ENCODE measurements around the gene RARRES1. TPM values are rescaled to one million over a fixed set of nuclear protein-coding genes. Genes with fewer than 3 reads are reported as not detected.
"Not testable (repeated sequence)": the region's sequence is repeated elsewhere in the genome, so short reads cannot be mapped to it uniquely, and the experiment has no call there.

The RARRES1 gene
- total RNA-seq, 2 experiments from 2014 or later: not detected

DNA sequence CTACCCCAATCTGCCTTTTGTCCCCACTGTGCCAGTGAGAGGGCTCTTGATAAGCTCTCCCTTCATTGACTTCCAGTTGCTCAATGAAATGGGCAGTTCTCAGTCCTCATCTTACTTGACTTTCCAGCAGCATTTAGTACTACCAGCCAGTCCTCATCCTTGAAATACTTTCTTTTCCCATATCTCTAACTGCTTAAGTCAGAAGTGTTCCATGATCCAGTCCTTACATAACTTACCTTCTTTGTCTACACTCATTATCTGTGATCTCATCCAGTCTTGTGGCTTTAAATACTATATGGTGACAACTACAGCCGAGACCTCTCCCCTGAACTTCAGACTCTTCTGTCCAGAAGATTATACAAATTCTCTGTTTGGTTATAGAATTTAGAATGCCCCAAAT is 28.7 kb downstream of the RARRES1 start:
- ChIA-PET POLR2A (no interaction called here), CTCF (interaction anchor here (0.9 to 1.1 kb wide), 2 partner anchors 9 to 24 kb away, joined by 3 read pairs; no protein-coding TSS in a partner anchor)
- Mint-ChIP-seq H3K4me3 (no peak overlapping the region), H3K9me3 (ENCODE audit: insufficient read depth) (no peaks in the 10 kb centered on the region), H3K36me3 (ENCODE audit: low read depth) (peaks cover 12% of the 10 kb centered on the region), H3K27me3 (ENCODE audit: low read depth) (no peaks in the 10 kb centered on the region), H3K27ac (no peak overlapping the region), H3K4me1 (ENCODE audit: low read depth) (peaks cover 6% of the 10 kb centered on the region)
- ATAC-seq (no peak), DNase-seq (no peak)

DNA sequence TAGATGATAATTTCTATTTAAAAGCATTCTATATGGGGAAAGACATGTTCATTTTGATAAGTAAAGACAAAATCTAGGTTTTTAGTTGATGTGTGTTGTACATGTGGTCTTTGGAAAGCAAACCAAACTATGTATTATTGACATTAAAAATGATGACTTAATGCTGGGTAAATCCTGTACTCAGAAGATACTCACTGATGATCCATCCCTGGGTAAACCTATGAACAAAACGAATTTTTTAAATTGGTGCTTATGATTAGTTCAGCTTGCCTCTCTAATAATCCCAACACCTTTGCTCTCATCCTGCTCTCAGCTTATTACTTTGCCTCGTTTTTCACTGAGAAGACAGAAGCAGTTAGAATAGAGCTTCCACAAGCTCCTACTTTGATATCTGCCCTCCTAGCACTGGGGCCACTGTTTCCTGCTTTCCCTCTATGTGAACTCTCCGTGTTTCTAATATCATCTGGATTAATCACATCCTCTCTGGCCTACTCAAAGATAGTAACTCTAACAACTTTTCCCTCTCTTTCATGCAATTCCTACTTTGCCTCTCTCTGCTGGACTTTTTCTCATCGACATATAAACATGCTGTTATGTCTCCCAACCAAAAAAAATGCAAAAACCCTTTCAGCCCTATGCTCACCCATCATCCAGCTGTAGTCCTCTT is 29.3 kb downstream of the RARRES1 start:
- POLR2A ChIA-PET: no interaction called here
- no peak for ATAC-seq
- Mint-ChIP-seq H3K4me1 (ENCODE audit: low read depth) (peaks cover 6% of the 10 kb centered on the region), H3K27me3 (ENCODE audit: low read depth) (no peaks in the 10 kb centered on the region), H3K4me3 (no peak overlapping the region), H3K9me3 (ENCODE audit: insufficient read depth) (no peaks in the 10 kb centered on the region), H3K36me3 (ENCODE audit: low read depth) (peaks cover 10% of the 10 kb centered on the region), H3K27ac (no peak overlapping the region)
- no peak for DNase-seq
- CTCF ChIA-PET: interaction anchor here (1.1 kb wide), 1 partner anchor 23 kb away, joined by 3 read pairs; no protein-coding TSS in a partner anchor

DNA sequence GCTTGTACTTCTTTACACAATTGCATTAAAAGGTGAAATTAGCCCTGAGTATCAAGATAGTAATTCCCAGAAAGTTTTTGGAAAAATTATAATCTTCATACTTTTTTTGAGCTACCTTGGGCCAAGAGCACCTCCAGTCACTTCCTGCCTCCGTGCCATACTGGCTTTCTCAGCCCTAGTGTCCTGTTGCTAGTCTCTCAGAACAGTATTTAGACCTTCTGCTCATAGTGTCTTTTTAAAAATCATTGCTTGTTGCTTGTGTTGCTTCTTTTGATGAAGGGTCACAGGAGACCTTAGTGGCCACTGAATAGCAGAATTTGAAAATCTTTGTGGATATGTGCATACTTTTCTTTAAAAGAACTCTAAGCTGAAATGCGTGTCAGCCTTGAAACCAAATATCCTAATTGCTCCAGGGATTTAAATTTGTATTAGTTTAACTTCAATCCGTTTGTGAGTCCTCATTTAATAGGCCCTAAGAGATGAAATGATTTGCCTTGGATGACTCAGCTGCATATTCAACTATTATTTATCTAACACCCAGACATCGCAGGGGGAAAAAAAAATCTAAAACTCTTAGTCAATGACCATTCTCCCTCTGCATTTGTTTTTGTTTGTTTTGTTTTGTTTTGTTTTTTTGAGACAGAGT is 30.7 kb downstream of the RARRES1 start:
- DNase-seq: no peak
- Mint-ChIP-seq H3K4me1 (ENCODE audit: low read depth) (peaks cover 6% of the 10 kb centered on the region), H3K27me3 (ENCODE audit: low read depth) (no peaks in the 10 kb centered on the region), H3K9me3 (ENCODE audit: insufficient read depth) (no peaks in the 10 kb centered on the region), H3K36me3 (ENCODE audit: low read depth) (peaks cover 10% of the 10 kb centered on the region), H3K27ac (no peak overlapping the region), H3K4me3 (no peak overlapping the region)
- POLR2A ChIA-PET: no interaction called here
- no peak for ATAC-seq
- CTCF ChIA-PET: interaction anchor here (0.9 to 2.3 kb wide), 3 partner anchors 26 to 90 kb away, joined by 3 to 8 read pairs (median 8); no protein-coding TSS in a partner anchor

DNA sequence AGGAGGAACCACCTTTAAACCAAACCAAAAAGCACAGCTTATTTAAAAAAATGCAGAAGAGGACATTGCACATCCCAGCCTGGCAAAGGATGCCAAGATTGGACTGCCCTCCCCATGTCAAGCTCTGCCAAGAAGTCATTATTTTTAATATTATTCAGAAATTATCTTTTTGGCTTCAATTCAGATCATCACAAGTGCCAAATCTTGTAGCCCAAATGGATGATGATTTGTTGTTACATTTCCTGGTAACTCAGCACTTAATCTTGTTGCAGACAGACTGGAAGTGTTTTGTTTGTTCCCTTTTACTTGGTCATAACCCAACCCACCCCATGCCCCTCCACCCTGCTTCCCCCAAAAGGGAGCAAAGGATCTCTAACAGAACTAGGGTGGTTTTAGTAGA is 31.7 kb downstream of the RARRES1 start:
- Mint-ChIP-seq H3K27me3 (ENCODE audit: low read depth) (no peaks in the 10 kb centered on the region), H3K4me3 (no peak overlapping the region), H3K9me3 (ENCODE audit: insufficient read depth) (no peaks in the 10 kb centered on the region), H3K27ac (no peak overlapping the region), H3K4me1 (ENCODE audit: low read depth) (peaks cover 6% of the 10 kb centered on the region), H3K36me3 (ENCODE audit: low read depth) (peaks cover 10% of the 10 kb centered on the region)
- POLR2A ChIA-PET: interaction anchor here (0.6 kb wide), 1 partner anchor 24 kb away, joined by 4 read pairs; no protein-coding TSS in a partner anchor
- CTCF ChIA-PET: interaction anchor here (1.0 to 2.3 kb wide), 4 partner anchors 12 to 91 kb away, joined by 3 to 8 read pairs (median 6); no protein-coding TSS in a partner anchor
- no peak for ATAC-seq
- DNase-seq: no peak

DNA sequence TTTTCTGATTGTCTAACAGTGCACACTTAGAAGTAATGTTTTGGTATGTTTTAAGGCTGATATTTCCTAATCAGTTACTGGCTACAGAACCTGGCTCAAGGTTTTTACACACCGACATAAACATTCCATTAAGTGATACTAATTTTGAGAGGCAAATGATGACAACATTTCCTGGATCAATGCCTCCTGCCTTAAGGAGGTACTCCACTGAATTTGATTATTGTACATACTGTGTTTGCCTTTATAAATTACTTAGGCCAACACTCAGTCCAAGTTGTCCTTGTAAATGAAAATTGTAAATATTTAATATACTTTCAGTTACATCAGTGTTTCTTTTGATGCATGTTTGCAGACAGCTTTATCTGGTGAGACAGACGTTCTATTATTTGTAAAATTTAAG is 35.6 kb downstream of the RARRES1 start:
- no peaks in the 10 kb centered on the region for H3K9me3 Mint-ChIP-seq (ENCODE audit: insufficient read depth)
- no peak for ATAC-seq
- H3K27ac Mint-ChIP-seq: no peak overlapping the region
- H3K4me3 Mint-ChIP-seq: no peak overlapping the region
- no peaks in the 10 kb centered on the region for H3K4me1 Mint-ChIP-seq (ENCODE audit: low read depth)
- POLR2A ChIA-PET: no interaction called here
- H3K27me3 Mint-ChIP-seq (ENCODE audit: low read depth): no peaks in the 10 kb centered on the region
- peaks cover 31% of the 10 kb centered on the region for H3K36me3 Mint-ChIP-seq (ENCODE audit: low read depth)
- DNase-seq: no peak
- CTCF ChIA-PET: no interaction called here

DNA sequence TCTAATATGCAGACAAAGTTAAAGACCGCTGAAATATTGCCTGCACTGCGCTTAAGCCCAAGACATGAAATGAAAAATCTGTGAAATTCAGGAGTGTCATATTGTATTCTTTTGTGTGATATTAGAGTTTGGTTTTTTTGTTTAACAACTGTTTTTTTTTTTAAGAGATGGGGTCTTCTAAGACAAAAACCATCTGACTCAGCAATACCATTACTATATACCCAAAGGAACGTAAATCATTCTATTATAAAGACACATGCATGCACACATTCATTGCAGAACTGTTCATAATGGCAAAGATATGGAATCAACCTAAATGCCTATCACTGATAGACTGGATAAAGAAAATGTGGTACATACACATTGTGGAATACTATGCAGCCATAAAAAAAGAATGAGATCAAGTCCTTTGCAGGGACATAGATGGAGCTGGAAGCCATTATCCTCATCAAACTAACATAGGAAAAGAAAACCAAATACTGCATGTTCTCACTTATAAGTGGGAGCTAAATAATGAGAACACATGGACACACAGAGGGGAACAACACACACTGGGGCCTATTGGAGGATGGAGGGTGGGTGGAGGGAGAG is 38.3 kb downstream of the RARRES1 start:
- not testable (repeated sequence) for ATAC-seq; H3K27me3 Mint-ChIP-seq (ENCODE audit: low read depth); H3K4me3 Mint-ChIP-seq; H3K4me1 Mint-ChIP-seq (ENCODE audit: low read depth); H3K9me3 Mint-ChIP-seq (ENCODE audit: insufficient read depth); H3K27ac Mint-ChIP-seq; DNase-seq
- peaks cover 39% of the 10 kb centered on the region for H3K36me3 Mint-ChIP-seq (ENCODE audit: low read depth)
- CTCF ChIA-PET: interaction anchor here (1.4 to 1.7 kb wide), 2 partner anchors 49 to 101 kb away, joined by 4 to 5 read pairs; partner anchors contain the start of gene GFM1
- POLR2A ChIA-PET: interaction anchor here (0.7 kb wide), 1 partner anchor 11 kb away, joined by 3 read pairs; no protein-coding TSS in a partner anchor

DNA sequence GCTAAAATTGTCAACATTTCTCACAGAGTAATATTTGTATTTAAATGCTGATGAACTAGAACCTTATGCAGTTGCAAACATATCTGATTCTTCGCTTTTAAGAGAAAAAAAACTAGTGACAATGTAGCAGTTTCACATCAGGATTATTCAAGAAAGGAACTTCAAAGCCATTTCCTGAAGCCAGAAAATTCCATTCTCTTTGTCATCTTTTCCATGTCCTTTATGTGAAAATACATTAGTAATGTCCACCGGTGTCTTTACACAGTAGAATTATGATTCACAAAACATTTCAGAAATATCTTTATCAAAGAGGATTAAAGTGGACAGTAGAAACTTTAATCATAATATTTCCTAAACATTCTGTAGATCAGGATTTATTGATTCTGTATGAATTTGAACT is 47.1 kb downstream of the RARRES1 start:
- H3K9me3 Mint-ChIP-seq (ENCODE audit: insufficient read depth): no peaks in the 10 kb centered on the region
- no peak overlapping the region for H3K27ac Mint-ChIP-seq
- DNase-seq: no peak
- peaks cover 12% of the 10 kb centered on the region for H3K36me3 Mint-ChIP-seq (ENCODE audit: low read depth)
- H3K27me3 Mint-ChIP-seq (ENCODE audit: low read depth): no peaks in the 10 kb centered on the region
- no peak for ATAC-seq
- ChIA-PET POLR2A (no interaction called here), CTCF (no interaction called here)
- H3K4me1 Mint-ChIP-seq (ENCODE audit: low read depth): no peaks in the 10 kb centered on the region
- no peak overlapping the region for H3K4me3 Mint-ChIP-seq

DNA sequence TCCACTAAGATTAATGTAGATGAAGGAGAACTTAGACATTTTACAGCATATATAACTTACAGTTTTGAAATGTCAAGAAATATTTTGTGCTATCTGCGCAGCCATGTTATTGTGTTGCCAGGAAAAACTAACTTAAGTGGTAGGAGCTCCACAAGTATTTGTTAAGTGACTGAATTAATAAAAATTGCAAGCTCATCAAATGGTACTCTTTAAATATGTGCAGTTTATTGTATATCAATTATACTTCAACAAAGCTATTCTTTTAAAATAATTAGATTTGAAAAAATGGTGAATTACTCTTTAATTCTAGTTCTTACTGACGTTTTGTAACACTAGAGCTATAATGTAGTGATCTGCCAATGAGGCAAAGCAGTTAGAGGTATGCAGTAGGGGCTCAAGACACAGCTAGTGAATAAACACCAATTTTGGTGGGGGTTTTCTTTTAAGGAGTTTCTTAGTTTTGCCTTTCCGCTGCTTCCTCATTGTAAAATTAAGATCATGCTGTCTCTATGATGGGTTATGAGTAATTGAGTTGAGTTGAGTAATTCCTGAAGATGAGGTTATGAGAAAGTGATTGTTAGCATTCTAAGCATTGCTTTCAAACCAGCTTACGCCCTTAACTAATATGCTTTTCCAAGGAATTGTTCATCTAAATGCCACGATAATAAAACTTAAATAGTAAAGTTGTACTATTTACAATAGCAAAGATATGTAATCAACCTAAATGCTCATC is 48.9 kb downstream of the RARRES1 start:
- Mint-ChIP-seq H3K4me1 (ENCODE audit: low read depth) (peaks cover 1% of the 10 kb centered on the region), H3K27ac (no peak overlapping the region), H3K9me3 (ENCODE audit: insufficient read depth) (no peaks in the 10 kb centered on the region), H3K36me3 (ENCODE audit: low read depth) (peaks cover 6% of the 10 kb centered on the region), H3K27me3 (ENCODE audit: low read depth) (no peaks in the 10 kb centered on the region), H3K4me3 (no peak overlapping the region)
- ATAC-seq (no peak), DNase-seq (no peak)
- ChIA-PET POLR2A (no interaction called here), CTCF (interaction anchor here (1.1 to 1.4 kb wide), 2 partner anchors 21 to 44 kb away, joined by 3 to 4 read pairs; no protein-coding TSS in a partner anchor)

DNA sequence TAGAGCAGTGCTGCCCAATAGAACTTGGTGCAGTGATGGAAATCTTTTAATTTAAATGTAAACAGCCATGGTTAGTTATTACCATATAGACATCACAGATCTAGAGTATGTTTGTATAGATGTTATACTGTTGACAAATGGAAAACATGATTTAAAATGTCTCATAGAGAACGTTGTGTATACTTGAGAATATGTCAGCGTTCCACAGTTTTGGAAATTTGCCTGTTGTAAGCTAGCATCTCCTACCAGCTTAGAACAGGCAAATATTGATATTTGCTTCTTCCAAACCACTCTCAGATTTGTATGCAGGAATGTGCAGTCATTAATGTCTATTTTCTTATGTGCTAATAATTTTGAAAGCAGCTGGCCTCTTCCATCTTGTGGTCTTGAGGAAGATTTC is 51.4 kb downstream of the RARRES1 start:
- no peak overlapping the region for H3K4me3 Mint-ChIP-seq
- no peaks in the 10 kb centered on the region for H3K27me3 Mint-ChIP-seq (ENCODE audit: low read depth)
- peaks cover 10% of the 10 kb centered on the region for H3K36me3 Mint-ChIP-seq (ENCODE audit: low read depth)
- peaks cover 1% of the 10 kb centered on the region for H3K4me1 Mint-ChIP-seq (ENCODE audit: low read depth)
- ChIA-PET POLR2A (no interaction called here), CTCF (interaction anchor here (1.0 kb wide), 1 partner anchor 47 kb away, joined by 3 read pairs; no protein-coding TSS in a partner anchor)
- no peaks in the 10 kb centered on the region for H3K9me3 Mint-ChIP-seq (ENCODE audit: insufficient read depth)
- ATAC-seq: no peak
- no peak overlapping the region for H3K27ac Mint-ChIP-seq
- DNase-seq: no peak

DNA sequence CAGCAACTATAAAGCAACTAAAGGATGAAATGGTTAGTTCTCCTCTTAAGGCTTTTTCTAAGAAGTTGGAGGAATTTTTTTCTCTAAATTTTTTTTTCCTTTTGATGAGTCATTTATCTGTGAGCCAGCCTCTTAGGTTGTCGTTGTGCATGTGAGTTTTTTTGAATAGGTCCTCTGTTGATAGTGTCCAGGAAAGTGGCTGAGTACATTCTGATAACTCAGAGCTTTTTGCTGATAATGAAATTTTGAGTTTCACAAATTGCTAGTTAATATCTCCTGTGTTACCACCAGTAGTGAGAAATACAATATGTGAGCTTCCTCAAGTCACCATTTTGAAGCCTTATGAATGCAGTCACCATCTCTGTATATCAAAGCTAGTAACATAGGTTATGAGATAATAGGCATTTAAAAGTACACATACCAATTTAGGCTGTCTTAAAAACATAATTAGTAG is 52.7 kb downstream of the RARRES1 start:
- ChIA-PET POLR2A (interaction anchor here (0.6 kb wide), 1 partner anchor 28 kb away, joined by 3 read pairs; no protein-coding TSS in a partner anchor), CTCF (interaction anchor here (0.6 to 1.4 kb wide), 4 partner anchors 20 to 921 kb away, joined by 3 to 5 read pairs (median 4); partner anchors contain the start of gene GFM1)
- H3K36me3 Mint-ChIP-seq (ENCODE audit: low read depth): peaks cover 9% of the 10 kb centered on the region
- ATAC-seq (no peak), DNase-seq (no peak)
- no peaks in the 10 kb centered on the region for H3K9me3 Mint-ChIP-seq (ENCODE audit: insufficient read depth)
- peaks cover 1% of the 10 kb centered on the region for H3K4me1 Mint-ChIP-seq (ENCODE audit: low read depth)
- H3K27ac Mint-ChIP-seq: no peak overlapping the region
- no peaks in the 10 kb centered on the region for H3K27me3 Mint-ChIP-seq (ENCODE audit: low read depth)
- H3K4me3 Mint-ChIP-seq: no peak overlapping the region

DNA sequence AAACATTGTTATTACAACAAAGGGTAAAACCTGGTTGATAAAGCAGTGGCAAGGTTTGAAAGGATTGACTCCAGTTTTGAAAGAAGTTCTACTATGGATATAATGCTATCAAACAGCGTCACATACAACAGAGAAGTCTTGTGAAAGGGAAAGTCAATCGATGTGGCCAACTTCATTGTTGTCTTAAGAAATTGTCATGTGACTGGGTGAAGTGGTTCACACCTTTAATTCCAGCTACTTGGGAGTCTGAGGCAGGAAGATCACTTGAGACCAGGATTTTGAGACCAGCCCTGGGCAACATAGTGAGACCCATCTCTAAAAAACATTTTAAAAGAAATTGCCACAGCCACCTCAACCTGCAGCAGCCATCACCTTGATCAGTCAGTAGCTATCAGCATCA is 53.6 kb downstream of the RARRES1 start:
- Mint-ChIP-seq H3K4me1 (ENCODE audit: low read depth) (peaks cover 1% of the 10 kb centered on the region), H3K27me3 (ENCODE audit: low read depth) (no peaks in the 10 kb centered on the region), H3K27ac (no peak overlapping the region), H3K9me3 (ENCODE audit: insufficient read depth) (no peaks in the 10 kb centered on the region), H3K4me3 (no peak overlapping the region), H3K36me3 (ENCODE audit: low read depth) (peaks cover 10% of the 10 kb centered on the region)
- POLR2A ChIA-PET: no interaction called here
- CTCF ChIA-PET: interaction anchor here (1.1 to 1.4 kb wide), 2 partner anchors 19 to 34 kb away, joined by 5 read pairs; partner anchors contain the start of gene GFM1
- ATAC-seq: no peak
- DNase-seq: no peak
